Gastroesophageal sphincter (tissue), 3 donors: ENCODE measurements around the gene CSNK1G1.

Source experiments
- EP300 ChIP-seq: sonication (generic); formaldehyde crosslinking; IDR thresholded peaks from one replicate; pipeline ENCODE4 v1.6.1; 2017; ENCODE audit warnings: antibody characterized with exemption, mild to moderate bottlenecking
- POLR2A ChIP-seq, 2 donors: fragments of 450-650 bp; IDR thresholded peaks; one replicate each; pipeline ENCODE4 v1.6.1; 2017; ENCODE audit warnings: antibody characterized with exemption in 2 of 2, mild to moderate bottlenecking in 2 of 2, moderate library complexity in 1 of 2
- TF ChIP-seq, protein P1 (sequence below), 4 experiments: fragments of 200-600 bp in 2 of 4; fragments of 450-650 bp in 2 of 4; sonication (generic) in 1 of 4; IDR thresholded peaks; one replicate each; pipeline ENCODE4 v1.5.1; 2017 to 2019; ENCODE audit warnings: antibody characterized with exemption in 4 of 4, mild to moderate bottlenecking in 2 of 4, moderate library complexity in 2 of 4

DNA sequence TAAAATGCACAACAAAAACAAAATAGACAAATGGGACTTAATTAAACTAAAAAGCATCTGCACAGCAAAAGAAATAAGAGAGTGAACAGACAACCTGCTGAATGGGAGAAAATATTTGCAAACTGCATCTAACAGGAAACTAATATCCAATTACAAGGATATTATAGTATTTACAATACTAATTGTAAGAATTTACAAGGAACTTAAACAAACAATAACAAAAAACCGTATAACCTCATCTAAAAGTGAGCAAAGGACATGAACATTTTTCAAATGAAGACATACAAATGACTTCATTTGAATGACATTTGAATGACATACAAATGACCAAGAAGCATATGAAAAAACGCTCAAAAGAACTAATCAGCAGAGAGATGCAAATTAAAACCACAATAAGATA lies 66.4 kb downstream of the CSNK1G1 start:
- TF ChIP-seq POLR2A (IDR thresholded peaks at IDR 0.05) (no peak), EP300 (no peak)
- TF ChIP-seq, protein P1, sequence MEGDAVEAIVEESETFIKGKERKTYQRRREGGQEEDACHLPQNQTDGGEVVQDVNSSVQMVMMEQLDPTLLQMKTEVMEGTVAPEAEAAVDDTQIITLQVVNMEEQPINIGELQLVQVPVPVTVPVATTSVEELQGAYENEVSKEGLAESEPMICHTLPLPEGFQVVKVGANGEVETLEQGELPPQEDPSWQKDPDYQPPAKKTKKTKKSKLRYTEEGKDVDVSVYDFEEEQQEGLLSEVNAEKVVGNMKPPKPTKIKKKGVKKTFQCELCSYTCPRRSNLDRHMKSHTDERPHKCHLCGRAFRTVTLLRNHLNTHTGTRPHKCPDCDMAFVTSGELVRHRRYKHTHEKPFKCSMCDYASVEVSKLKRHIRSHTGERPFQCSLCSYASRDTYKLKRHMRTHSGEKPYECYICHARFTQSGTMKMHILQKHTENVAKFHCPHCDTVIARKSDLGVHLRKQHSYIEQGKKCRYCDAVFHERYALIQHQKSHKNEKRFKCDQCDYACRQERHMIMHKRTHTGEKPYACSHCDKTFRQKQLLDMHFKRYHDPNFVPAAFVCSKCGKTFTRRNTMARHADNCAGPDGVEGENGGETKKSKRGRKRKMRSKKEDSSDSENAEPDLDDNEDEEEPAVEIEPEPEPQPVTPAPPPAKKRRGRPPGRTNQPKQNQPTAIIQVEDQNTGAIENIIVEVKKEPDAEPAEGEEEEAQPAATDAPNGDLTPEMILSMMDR (IDR thresholded peaks at IDR 0.05) = no peak
